DND-41 (cell line): ENCODE measurements around the gene DBNL.

Experiments
- CTCF ChIP-seq: IDR thresholded peaks from 2 replicates; pipeline ENCODE4 v1.5.1; 2012; ENCODE audit warnings: borderline replicate concordance, low read length, moderate library complexity, mild to moderate bottlenecking; ENCODE audit not compliant: poor library complexity, severe bottlenecking; ENCODE audit errors: extremely low read depth
- EZH2 ChIP-seq: IDR thresholded peaks from 3 replicates; pipeline ENCODE4 v1.6.1; 2012; ENCODE audit warnings: borderline replicate concordance, low read depth, mild to moderate bottlenecking, moderate library complexity, low read length, inconsistent platforms; ENCODE audit not compliant: severe bottlenecking

DNA sequence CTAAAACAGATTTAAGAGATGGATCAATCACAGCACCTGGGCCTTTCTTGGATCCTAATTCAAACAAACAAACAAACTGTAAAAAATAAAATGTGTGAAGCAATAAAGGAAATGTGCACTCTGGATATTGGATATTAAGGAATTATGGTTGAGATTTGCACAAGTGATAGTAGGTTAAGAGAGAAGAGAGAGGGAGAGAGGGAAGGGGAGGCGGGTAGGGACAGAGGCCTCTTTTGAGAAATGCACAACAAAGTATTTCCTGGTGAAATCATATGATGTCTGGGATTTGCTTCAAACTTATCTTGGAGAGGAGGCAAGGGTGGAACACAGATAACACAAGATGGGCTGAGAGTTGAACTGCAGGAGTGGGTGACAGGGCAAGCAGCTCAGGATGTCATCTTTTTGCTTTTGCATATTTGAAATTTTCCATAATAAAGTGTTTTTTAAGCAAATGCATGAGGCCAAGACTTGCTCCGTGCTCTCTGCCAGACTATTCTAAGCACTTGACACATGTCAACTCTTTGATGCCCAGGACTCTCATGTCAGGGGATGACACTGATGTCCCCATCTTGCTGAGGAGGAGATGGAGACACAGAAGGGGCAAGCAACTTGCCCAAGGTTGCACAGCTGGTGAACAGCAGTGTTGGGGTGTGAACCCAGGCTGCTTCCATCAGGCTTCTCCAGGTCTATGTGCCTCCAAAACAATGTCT is 50.5 kb downstream of the DBNL start:
- TF ChIP-seq CTCF (no peak), EZH2 (no peak)
